IMR-90 (cell line): ENCODE results near the gene VSTM5. TPM values are rescaled to one million over a fixed set of nuclear protein-coding genes. Genes with fewer than 3 reads are reported as not detected.

Experiments used
- ATAC-seq: fragments of 200-7000 bp; cut with Tn5 transposase; 2 replicates; pipeline ENCODE4 v1.9.1; 2020; ENCODE audit warnings: low read depth, mild to moderate bottlenecking, moderate library complexity
- BruUV-seq: library from RNA; stranded (reverse); fragments of 400-500 nt; replicated peaks from 2 replicates; lab custom pipeline; 2021; lab: Mats Ljungman, UMichigan
- CTCF ChIA-PET: fragments of 300-600 bp; formaldehyde crosslinking; extraction: SDS; loops from one replicate; lab custom pipeline; 2021; ENCODE audit warnings: antibody characterized with exemption; lab: Yijun Ruan, JAX
- POLR2A ChIA-PET: fragments of 300-600 bp; sonication (Branson Sonifier 250); formaldehyde crosslinking; loops from one replicate; lab custom pipeline; 2022; ENCODE audit warnings: antibody characterized with exemption; ENCODE audit not compliant: unreplicated experiment; lab: Charles Lee
- DNase-seq: peaks from one replicate; pipeline ENCODE4 v3.0.0; 2013
- H2AFZ ChIP-seq: replicated peaks from 2 replicates; pipeline ENCODE3; 2013; ENCODE audit warnings: low read length, mild to moderate bottlenecking; ENCODE audit not compliant: poor library complexity
- H2AK5ac ChIP-seq: 2 replicates; pipeline ENCODE4 v1.6.1; 2013; ENCODE audit warnings: low read depth, low read length, inconsistent platforms
- H2AK9ac ChIP-seq: replicated peaks from 2 replicates; pipeline ENCODE3; 2013; ENCODE audit warnings: mild to moderate bottlenecking, low read depth, low read length, moderate library complexity; ENCODE audit not compliant: poor library complexity
- H2BK120ac ChIP-seq: 2 replicates; pipeline ENCODE4 v1.6.1; 2013; ENCODE audit warnings: low read depth, low read length, inconsistent platforms
- H2BK15ac ChIP-seq: 3 replicates; pipeline ENCODE4 v1.6.1; 2013; ENCODE audit warnings: low read depth, low read length, inconsistent platforms
- H2BK20ac ChIP-seq: 2 replicates; pipeline ENCODE4 v1.6.1; 2013; ENCODE audit warnings: low read depth, mild to moderate bottlenecking, inconsistent platforms, low read length, moderate library complexity
- H2BK5ac ChIP-seq: 2 replicates; pipeline ENCODE4 v1.6.1; 2013; ENCODE audit warnings: mild to moderate bottlenecking, low read depth, low read length, inconsistent platforms; ENCODE audit not compliant: poor library complexity, severe bottlenecking
- H3K14ac ChIP-seq: replicated peaks from 2 replicates; pipeline ENCODE4 v1.6.1; 2013; ENCODE audit warnings: low read depth, low read length, inconsistent platforms
- H3K18ac ChIP-seq: 2 replicates; pipeline ENCODE4 v1.6.1; 2013; ENCODE audit warnings: low read depth, low read length, control low read depth
- H3K23ac ChIP-seq: 2 replicates; pipeline ENCODE4 v1.6.1; 2013; ENCODE audit warnings: low read depth, low read length, inconsistent platforms
- H3K27ac ChIP-seq: 2 replicates; pipeline ENCODE4 v1.5.1; 2013; ENCODE audit warnings: mild to moderate bottlenecking, control low read depth, low read length; ENCODE audit not compliant: insufficient read depth
- H3K27me3 ChIP-seq: 2 replicates; pipeline ENCODE4 v1.6.1; 2013; ENCODE audit warnings: low read length; ENCODE audit not compliant: control insufficient read depth, insufficient read depth
- H3K36me3 ChIP-seq: 2 replicates; pipeline ENCODE4 v1.6.1; 2013; ENCODE audit warnings: low read length, mixed read lengths; ENCODE audit not compliant: control insufficient read depth, insufficient read depth
- H3K4ac ChIP-seq: 2 replicates; pipeline ENCODE4 v1.6.1; 2013; ENCODE audit warnings: low read depth, low read length, inconsistent platforms
- H3K4me1 ChIP-seq: 2 replicates; pipeline ENCODE4 v1.6.1; 2013; ENCODE audit warnings: low read length, mixed read lengths; ENCODE audit not compliant: control insufficient read depth, insufficient read depth
- H3K4me2 ChIP-seq: 2 replicates; pipeline ENCODE4 v1.6.1; 2013; ENCODE audit warnings: low read depth, mild to moderate bottlenecking, control low read depth, low read length, moderate library complexity
- H3K4me3 ChIP-seq: 2 replicates; pipeline ENCODE4 v1.5.1; 2013; ENCODE audit warnings: low read depth, mild to moderate bottlenecking, control low read depth, low read length, moderate library complexity; ENCODE audit not compliant: insufficient read depth
- H3K56ac ChIP-seq: 2 replicates; pipeline ENCODE4 v1.6.1; 2013; ENCODE audit warnings: low read length, inconsistent platforms; ENCODE audit not compliant: insufficient read depth; ENCODE audit errors: extremely low read depth
- H3K79me1 ChIP-seq, 2 experiments: 2 replicates each; pipeline ENCODE4 v1.6.1; 2013; ENCODE audit warnings: low read length in 2 of 2, inconsistent platforms in 1 of 2, low read depth in 1 of 2
- H3K9ac ChIP-seq: 2 replicates; pipeline ENCODE4 v1.6.1; 2013; ENCODE audit warnings: low read depth, low read length, control low read depth
- H3K9me1 ChIP-seq: 2 replicates; pipeline ENCODE4 v1.6.1; 2013; ENCODE audit warnings: low read length, inconsistent platforms; ENCODE audit not compliant: insufficient read depth
- H3K9me3 ChIP-seq: 2 replicates; pipeline ENCODE4 v1.6.1; 2013; ENCODE audit warnings: low read length; ENCODE audit not compliant: control insufficient read depth, insufficient read depth
- H4K20me1 ChIP-seq: 2 replicates; pipeline ENCODE4 v1.6.1; 2013; ENCODE audit warnings: low read length, inconsistent platforms; ENCODE audit not compliant: insufficient read depth
- H4K5ac ChIP-seq: 2 replicates; pipeline ENCODE4 v1.6.1; 2013; ENCODE audit warnings: mild to moderate bottlenecking, low read depth, low read length, control low read depth
- H4K8ac ChIP-seq, 2 experiments: 2 replicates each; pipeline ENCODE4 v1.6.1; 2013; ENCODE audit warnings: low read depth in 2 of 2, low read length in 2 of 2, control low read depth in 1 of 2, inconsistent platforms in 1 of 2
- H4K91ac ChIP-seq: 2 replicates; pipeline ENCODE4 v1.6.1; 2013; ENCODE audit warnings: low read depth, low read length, inconsistent platforms; ENCODE audit not compliant: insufficient read depth
- CHD1 ChIP-seq: IDR thresholded peaks from 2 replicates; pipeline ENCODE4 v1.6.1; 2012; ENCODE audit warnings: low read depth, low read length, improper control_type of control experiment
- ELK1 ChIP-seq: fragments of 150-350 bp; IDR thresholded peaks from 2 replicates; pipeline ENCODE4 v1.6.1; 2016; ENCODE audit warnings: low read depth, mild to moderate bottlenecking, low read length, moderate library complexity, borderline replicate concordance
- MAZ ChIP-seq: IDR thresholded peaks from 2 replicates; pipeline ENCODE4 v1.6.1; 2012; ENCODE audit warnings: low read depth, mild to moderate bottlenecking, low read length, improper control_type of control experiment, moderate library complexity, borderline replicate concordance
- MXI1 ChIP-seq: IDR thresholded peaks from 2 replicates; pipeline ENCODE4 v1.6.1; 2012; ENCODE audit warnings: low read depth, mild to moderate bottlenecking, low read length, moderate library complexity, borderline replicate concordance
- NFE2L2 ChIP-seq: fragments of 150-350 bp; IDR thresholded peaks from 2 replicates; pipeline ENCODE4 v1.6.1; 2016; ENCODE audit warnings: low read depth, mild to moderate bottlenecking, low read length
- RAD21 ChIP-seq: IDR thresholded peaks from 2 replicates; pipeline ENCODE4 v1.6.1; 2012; ENCODE audit warnings: low read length, improper control_type of control experiment
- RCOR1 ChIP-seq: IDR thresholded peaks from 2 replicates; pipeline ENCODE4 v1.6.1; 2012; ENCODE audit warnings: mild to moderate bottlenecking, low read length, improper control_type of control experiment; ENCODE audit not compliant: insufficient replicate concordance
- SMC3 ChIP-seq: fragments of 150-350 bp; IDR thresholded peaks from 2 replicates; pipeline ENCODE4 v1.6.1; 2016; ENCODE audit warnings: low read depth, mild to moderate bottlenecking, antibody characterized with exemption, low read length, moderate library complexity
- WGBS, 2 experiments: methylation state at CpG; one replicate each; pipeline versions ENCODE4 v1.1.5 to v1.1.7; 2013; ENCODE audit warnings: missing lambda C conversion rate in 2 of 2; ENCODE audit not compliant: insufficient read length in 1 of 2; ENCODE audit errors: extremely low coverage in 2 of 2; 5-methylcytosine and 5-hydroxymethylcytosine counted together
- dilution Hi-C: fragments of 300-500 bp; cut with HindIII; formaldehyde crosslinking; loops from one replicate; pipeline ENCODE4 v1.14.3; 2018; ENCODE audit warnings: low sequenced_read_pairs; ENCODE audit not compliant: unreplicated experiment
- in situ Hi-C: fragments of 300-500 bp; cut with MboI; formaldehyde crosslinking; loops from 3 replicates; pipeline ENCODE4 v1.14.3; 2019; ENCODE audit warnings: low sequenced_read_pairs, inconsistent platforms, mixed read lengths
- intact Hi-C: fragments of 100-400 bp; cut with micrococcal nuclease; formaldehyde crosslinking; loops from 2 replicates; pipeline ENCODE4 v1.10.0; 2022
- polyA plus RNA-seq, 3 experiments: library from polyadenylated mRNA; depleted of rRNA; stranded (reverse); fragments of >200 nt; gene quantifications; 2 replicates each; pipeline ENCODE4 v1.2.3, GENCODE V29; 2012; ENCODE audit warnings: low replicate concordance in 1 of 3
- total RNA-seq: library from RNA; depleted of rRNA; stranded (reverse); fragments of >200 nt; gene quantifications from 2 replicates; pipeline ENCODE4 v1.2.3, GENCODE V29; 2012
- TF ChIP-seq, protein P1 (sequence below): fragments of 150-350 bp; IDR thresholded peaks from 2 replicates; pipeline ENCODE4 v1.6.1; 2017; ENCODE audit warnings: mild to moderate bottlenecking, antibody characterized with exemption, low read length, low read depth
- TF ChIP-seq, protein P2 (sequence below): conservative IDR thresholded peaks from 2 replicates; pipeline ENCODE4 v1.5.1; 2012; ENCODE audit warnings: mild to moderate bottlenecking, low read depth, low read length, improper control_type of control experiment

The VSTM5 gene
- total and polyA plus RNA-seq, 2 of the 4 experiments (the other 2 are of a cell fraction): 0.36 to 0.43 TPM

- H3K56ac ChIP-seq: no peak overlapping the region
- in situ Hi-C loops (no loop called here), intact Hi-C loops (no loop called here), dilution Hi-C loops (no loop called here)
- POLR2A ChIA-PET: no interaction called here
- TF ChIP-seq MXI1 (no peak), RAD21 (no peak), NFE2L2 (no peak), CHD1 (no peak), SMC3 (no peak), ELK1 (no peak), MAZ (no peak), RCOR1 (no peak)
- TF ChIP-seq, protein P1, sequence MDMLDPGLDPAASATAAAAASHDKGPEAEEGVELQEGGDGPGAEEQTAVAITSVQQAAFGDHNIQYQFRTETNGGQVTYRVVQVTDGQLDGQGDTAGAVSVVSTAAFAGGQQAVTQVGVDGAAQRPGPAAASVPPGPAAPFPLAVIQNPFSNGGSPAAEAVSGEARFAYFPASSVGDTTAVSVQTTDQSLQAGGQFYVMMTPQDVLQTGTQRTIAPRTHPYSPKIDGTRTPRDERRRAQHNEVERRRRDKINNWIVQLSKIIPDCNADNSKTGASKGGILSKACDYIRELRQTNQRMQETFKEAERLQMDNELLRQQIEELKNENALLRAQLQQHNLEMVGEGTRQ: no peak
- TF ChIP-seq, protein P2, sequence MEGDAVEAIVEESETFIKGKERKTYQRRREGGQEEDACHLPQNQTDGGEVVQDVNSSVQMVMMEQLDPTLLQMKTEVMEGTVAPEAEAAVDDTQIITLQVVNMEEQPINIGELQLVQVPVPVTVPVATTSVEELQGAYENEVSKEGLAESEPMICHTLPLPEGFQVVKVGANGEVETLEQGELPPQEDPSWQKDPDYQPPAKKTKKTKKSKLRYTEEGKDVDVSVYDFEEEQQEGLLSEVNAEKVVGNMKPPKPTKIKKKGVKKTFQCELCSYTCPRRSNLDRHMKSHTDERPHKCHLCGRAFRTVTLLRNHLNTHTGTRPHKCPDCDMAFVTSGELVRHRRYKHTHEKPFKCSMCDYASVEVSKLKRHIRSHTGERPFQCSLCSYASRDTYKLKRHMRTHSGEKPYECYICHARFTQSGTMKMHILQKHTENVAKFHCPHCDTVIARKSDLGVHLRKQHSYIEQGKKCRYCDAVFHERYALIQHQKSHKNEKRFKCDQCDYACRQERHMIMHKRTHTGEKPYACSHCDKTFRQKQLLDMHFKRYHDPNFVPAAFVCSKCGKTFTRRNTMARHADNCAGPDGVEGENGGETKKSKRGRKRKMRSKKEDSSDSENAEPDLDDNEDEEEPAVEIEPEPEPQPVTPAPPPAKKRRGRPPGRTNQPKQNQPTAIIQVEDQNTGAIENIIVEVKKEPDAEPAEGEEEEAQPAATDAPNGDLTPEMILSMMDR: no peak
- H3K14ac ChIP-seq: no peak overlapping the region
- H2BK5ac ChIP-seq: no peak overlapping the region
- no peak overlapping the region for H2BK20ac ChIP-seq
- no peak overlapping the region for H2AK9ac ChIP-seq
- whole genome bisulfite sequencing, 2 experiments: no CpG with 5 or more reads among the region's 4 CpGs
- no peak overlapping the region for H3K4me3 ChIP-seq
- H4K5ac ChIP-seq: no peak overlapping the region
- no peaks in the 10 kb centered on the region for H3K4me1 ChIP-seq
- H3K9me3 ChIP-seq: no peaks in the 10 kb centered on the region
- H3K27ac ChIP-seq: no peak overlapping the region
- no peak overlapping the region for H2AFZ ChIP-seq
- no peak for DNase-seq
- no peak overlapping the region for H3K4ac ChIP-seq
- H2BK15ac ChIP-seq: no peak overlapping the region
- no TSS peak for BruUV-seq
- no peak overlapping the region for H4K91ac ChIP-seq
- ATAC-seq: no peak
- CTCF ChIA-PET: no interaction called here
- no peak overlapping the region for H4K8ac ChIP-seq
- H3K18ac ChIP-seq: no peak overlapping the region
- no peaks in the 10 kb centered on the region; the same call in 1 of the 2 replicates for H3K9me1 ChIP-seq
- no peaks in the 10 kb centered on the region for H3K36me3 ChIP-seq
- H3K23ac ChIP-seq: no peak overlapping the region
- H3K27me3 ChIP-seq: peaks cover 2% of the 10 kb centered on the region; the same call in 1 of the 2 replicates
- no peaks in the 10 kb centered on the region for H3K79me1 ChIP-seq
- no peak overlapping the region for H2BK120ac ChIP-seq
- no peak overlapping the region for H3K4me2 ChIP-seq
- H2AK5ac ChIP-seq: no peak overlapping the region
- no peaks in the 10 kb centered on the region for H4K20me1 ChIP-seq
- no peak overlapping the region for H3K9ac ChIP-seq
These were observed 11.4 kb upstream of the VSTM5 start for GRCh38 chr11:93861808-93862207.
